ENCODE results near the gene RASGRF2. TPM values are rescaled to one million over a fixed set of nuclear protein-coding genes. Genes with fewer than 3 reads are reported as not detected.

Gene RASGRF2
- total RNA-seq, 4 donors from 2014 or later, result 19.5 to 45.3 (median 34.6) TPM

- Histone ChIP-seq H3K4me3 (no peak overlapping the region), H3K27me3 (no peaks in the 10 kb centered on the region), H3K9me3 (no peaks in the 10 kb centered on the region), H3K36me3 (no peaks in the 10 kb centered on the region), H3K4me1 (peaks cover 0 to 6% (median 0%) of the 10 kb centered on the region in 4 donors), H3K27ac (no peak overlapping the region)
- TF ChIP-seq EP300 (IDR thresholded peaks at IDR 0.05) (no peak), POLR2A (IDR thresholded peaks at IDR 0.05) (no peak), CTCF (IDR thresholded peaks at IDR 0.05) (no peak)
- no peak for DNase-seq (ENCODE audit: low spot score in 2 of 2)
- 50 to 60% methylated on average over 3 of the region's 3 CpGs for WGBS, 2 donors
These were observed 42.5 kb upstream of the RASGRF2 start for GRCh38 chr5:80917631-80918030.

- Histone ChIP-seq H3K4me3 (no peak overlapping the region), H3K27me3 (no peaks in the 10 kb centered on the region), H3K9me3 (peaks cover 0 to 3% (median 0%) of the 10 kb centered on the region in 4 donors), H3K27ac (no peak overlapping the region), H3K4me1 (peaks cover 0 to 6% (median 0%) of the 10 kb centered on the region in 4 donors), H3K36me3 (no peaks in the 10 kb centered on the region)
- WGBS, 2 donors, result 73 to 78% methylated on average over 6 of the region's 6 CpGs
- no peak for DNase-seq (ENCODE audit: low spot score in 2 of 2)
- TF ChIP-seq POLR2A (IDR thresholded peaks at IDR 0.05) (no peak), CTCF (IDR thresholded peaks at IDR 0.05) (no peak)
These were observed 40.4 kb upstream of the RASGRF2 start for GRCh38 chr5:80919678-80920196.

- Histone ChIP-seq H3K9me3 (peaks cover 0 to 3% (median 0%) of the 10 kb centered on the region in 4 donors), H3K4me1 (peaks cover 0 to 6% (median 0%) of the 10 kb centered on the region in 4 donors), H3K27me3 (no peaks in the 10 kb centered on the region), H3K4me3 (no peak overlapping the region), H3K36me3 (no peaks in the 10 kb centered on the region), H3K27ac (no peak overlapping the region)
- DNase-seq (ENCODE audit: low spot score in 2 of 2), result no peak
- no peak for TF ChIP-seq EP300 (IDR thresholded peaks at IDR 0.05)
- TF ChIP-seq POLR2A (IDR thresholded peaks at IDR 0.05), result no peak
- no peak for TF ChIP-seq CTCF (IDR thresholded peaks at IDR 0.05)
These were observed 39.8 kb upstream of the RASGRF2 start for GRCh38 chr5:80920333-80920732.

- DNase-seq (ENCODE audit: low spot score in 2 of 2), result no peak
These were observed 39.1 kb upstream of the RASGRF2 start for GRCh38 chr5:80921026-80921425.

GRCh38 chr5:80925931-80926330, 34.2 kb upstream of the RASGRF2 start:
- H3K27ac ChIP-seq, result no peak overlapping the region
- H3K4me3 ChIP-seq, result no peak overlapping the region
- H3K36me3 ChIP-seq, result no peaks in the 10 kb centered on the region
- 49 to 69% methylated on average over 1 of the region's 1 CpG for WGBS, 2 donors
- TF ChIP-seq EP300 (IDR thresholded peaks at IDR 0.05) (no peak), POLR2A (IDR thresholded peaks at IDR 0.05) (no peak), CTCF (IDR thresholded peaks at IDR 0.05) (no peak)
- H3K27me3 ChIP-seq, result no peaks in the 10 kb centered on the region
- peaks cover 0 to 3% (median 0%) of the 10 kb centered on the region in 4 donors for H3K9me3 ChIP-seq
- no peaks in the 10 kb centered on the region for H3K4me1 ChIP-seq
- no peak for DNase-seq (ENCODE audit: low spot score in 2 of 2)

More at GRCh38 chr5:80921026-80921425, 39.1 kb upstream of the RASGRF2 start:
- Histone ChIP-seq H3K27me3 (no peaks in the 10 kb centered on the region), H3K4me3 (no peak overlapping the region), H3K9me3 (peaks cover 0 to 3% (median 0%) of the 10 kb centered on the region in 4 donors), H3K27ac (no peak overlapping the region), H3K36me3 (no peaks in the 10 kb centered on the region), H3K4me1 (peaks cover 0 to 6% (median 0%) of the 10 kb centered on the region in 4 donors)
- TF ChIP-seq POLR2A (IDR thresholded peaks at IDR 0.05), result no peak
- no peak for TF ChIP-seq CTCF (IDR thresholded peaks at IDR 0.05)
- no peak for TF ChIP-seq EP300 (IDR thresholded peaks at IDR 0.05)
